GM23338 (cell line): ENCODE results near the gene GFRA1.

Source experiments
- EZH2 ChIP-seq: fragments of 200-600 bp; sonication (generic); IDR thresholded peaks from one replicate; pipeline ENCODE4 v1.8.0; 2017; ENCODE audit warnings: antibody characterized with exemption, mild to moderate bottlenecking, low read depth; ENCODE audit not compliant: unreplicated experiment
- EZH2phosphoT487 ChIP-seq: fragments of 200-600 bp; sonication (generic); IDR thresholded peaks from one replicate; pipeline ENCODE4 v1.8.1; 2018; ENCODE audit warnings: antibody characterized with exemption; ENCODE audit not compliant: unreplicated experiment
- JUNB ChIP-seq: IDR thresholded peaks from one replicate; pipeline ENCODE4 v1.6.1; 2016; ENCODE audit warnings: antibody characterized with exemption; ENCODE audit not compliant: unreplicated experiment
- POLR2AphosphoS5 ChIP-seq: IDR thresholded peaks from 2 replicates; pipeline ENCODE4 v1.6.1; 2016; ENCODE audit warnings: antibody characterized with exemption, low read depth
- STAT1 ChIP-seq: IDR thresholded peaks from one replicate; pipeline ENCODE4 v1.6.1; 2016; ENCODE audit warnings: antibody characterized with exemption; ENCODE audit not compliant: unreplicated experiment
- ZNF114 ChIP-seq: fragments of 250-450 bp; sonication (Bioruptor Pico); IDR thresholded peaks from 2 replicates; pipeline ENCODE4 v1.5.0; 2020; ENCODE audit warnings: mild to moderate bottlenecking, moderate library complexity
- ZNF331 ChIP-seq: fragments of 250-450 bp; sonication (Bioruptor Pico); IDR thresholded peaks from 2 replicates; pipeline ENCODE4 v1.5.0; 2020; ENCODE audit warnings: low read depth, mild to moderate bottlenecking, moderate library complexity
- TF ChIP-seq, protein P1 (sequence below), 2 experiments: fragments of 200-600 bp in 1 of 2; sonication (generic) in 1 of 2; conservative IDR thresholded peaks; 2 replicates each; pipeline versions ENCODE4 v1.5.1 to v1.6.1; 2016 to 2017; ENCODE audit warnings: antibody characterized with exemption in 2 of 2, low read depth in 2 of 2, mild to moderate bottlenecking in 2 of 2, moderate library complexity in 1 of 2
- TF ChIP-seq, protein P2 (sequence below): IDR thresholded peaks from one replicate; pipeline ENCODE4 v1.6.1; 2018; ENCODE audit warnings: antibody characterized with exemption; ENCODE audit not compliant: unreplicated experiment
- TF ChIP-seq, protein P3 (sequence below): IDR thresholded peaks from 2 replicates; pipeline ENCODE4 v1.6.1; 2016; ENCODE audit warnings: antibody characterized with exemption

DNA sequence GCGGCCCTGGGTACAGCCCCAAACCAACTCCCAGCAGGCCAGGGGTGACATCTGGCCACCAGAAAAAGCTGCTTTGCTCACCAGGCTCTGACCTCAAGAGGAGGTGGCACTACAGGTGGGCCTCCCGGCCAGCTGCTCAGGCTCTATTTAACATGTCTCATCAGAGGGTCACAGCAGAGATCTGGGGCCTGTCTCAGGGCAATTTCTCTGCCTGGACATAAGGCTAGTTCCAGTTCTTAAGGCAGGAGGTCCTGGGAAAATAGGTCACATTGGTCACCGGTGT is 88.6 kb downstream of the GFRA1 start:
- TF ChIP-seq, protein P1, sequence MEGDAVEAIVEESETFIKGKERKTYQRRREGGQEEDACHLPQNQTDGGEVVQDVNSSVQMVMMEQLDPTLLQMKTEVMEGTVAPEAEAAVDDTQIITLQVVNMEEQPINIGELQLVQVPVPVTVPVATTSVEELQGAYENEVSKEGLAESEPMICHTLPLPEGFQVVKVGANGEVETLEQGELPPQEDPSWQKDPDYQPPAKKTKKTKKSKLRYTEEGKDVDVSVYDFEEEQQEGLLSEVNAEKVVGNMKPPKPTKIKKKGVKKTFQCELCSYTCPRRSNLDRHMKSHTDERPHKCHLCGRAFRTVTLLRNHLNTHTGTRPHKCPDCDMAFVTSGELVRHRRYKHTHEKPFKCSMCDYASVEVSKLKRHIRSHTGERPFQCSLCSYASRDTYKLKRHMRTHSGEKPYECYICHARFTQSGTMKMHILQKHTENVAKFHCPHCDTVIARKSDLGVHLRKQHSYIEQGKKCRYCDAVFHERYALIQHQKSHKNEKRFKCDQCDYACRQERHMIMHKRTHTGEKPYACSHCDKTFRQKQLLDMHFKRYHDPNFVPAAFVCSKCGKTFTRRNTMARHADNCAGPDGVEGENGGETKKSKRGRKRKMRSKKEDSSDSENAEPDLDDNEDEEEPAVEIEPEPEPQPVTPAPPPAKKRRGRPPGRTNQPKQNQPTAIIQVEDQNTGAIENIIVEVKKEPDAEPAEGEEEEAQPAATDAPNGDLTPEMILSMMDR (conservative IDR thresholded peaks at IDR 0.05; ENCODE audit: low read depth in 2 of 2), result no peak
- TF ChIP-seq POLR2AphosphoS5 (no peak), EZH2phosphoT487 (no peak), EZH2 (no peak), JUNB (no peak), STAT1 (no peak), ZNF114 (CRISPR knock-in tag) (no peak), ZNF331 (CRISPR knock-in tag) (no peak)
- TF ChIP-seq, protein P2, sequence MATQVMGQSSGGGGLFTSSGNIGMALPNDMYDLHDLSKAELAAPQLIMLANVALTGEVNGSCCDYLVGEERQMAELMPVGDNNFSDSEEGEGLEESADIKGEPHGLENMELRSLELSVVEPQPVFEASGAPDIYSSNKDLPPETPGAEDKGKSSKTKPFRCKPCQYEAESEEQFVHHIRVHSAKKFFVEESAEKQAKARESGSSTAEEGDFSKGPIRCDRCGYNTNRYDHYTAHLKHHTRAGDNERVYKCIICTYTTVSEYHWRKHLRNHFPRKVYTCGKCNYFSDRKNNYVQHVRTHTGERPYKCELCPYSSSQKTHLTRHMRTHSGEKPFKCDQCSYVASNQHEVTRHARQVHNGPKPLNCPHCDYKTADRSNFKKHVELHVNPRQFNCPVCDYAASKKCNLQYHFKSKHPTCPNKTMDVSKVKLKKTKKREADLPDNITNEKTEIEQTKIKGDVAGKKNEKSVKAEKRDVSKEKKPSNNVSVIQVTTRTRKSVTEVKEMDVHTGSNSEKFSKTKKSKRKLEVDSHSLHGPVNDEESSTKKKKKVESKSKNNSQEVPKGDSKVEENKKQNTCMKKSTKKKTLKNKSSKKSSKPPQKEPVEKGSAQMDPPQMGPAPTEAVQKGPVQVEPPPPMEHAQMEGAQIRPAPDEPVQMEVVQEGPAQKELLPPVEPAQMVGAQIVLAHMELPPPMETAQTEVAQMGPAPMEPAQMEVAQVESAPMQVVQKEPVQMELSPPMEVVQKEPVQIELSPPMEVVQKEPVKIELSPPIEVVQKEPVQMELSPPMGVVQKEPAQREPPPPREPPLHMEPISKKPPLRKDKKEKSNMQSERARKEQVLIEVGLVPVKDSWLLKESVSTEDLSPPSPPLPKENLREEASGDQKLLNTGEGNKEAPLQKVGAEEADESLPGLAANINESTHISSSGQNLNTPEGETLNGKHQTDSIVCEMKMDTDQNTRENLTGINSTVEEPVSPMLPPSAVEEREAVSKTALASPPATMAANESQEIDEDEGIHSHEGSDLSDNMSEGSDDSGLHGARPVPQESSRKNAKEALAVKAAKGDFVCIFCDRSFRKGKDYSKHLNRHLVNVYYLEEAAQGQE, result no peak
- TF ChIP-seq, protein P3, sequence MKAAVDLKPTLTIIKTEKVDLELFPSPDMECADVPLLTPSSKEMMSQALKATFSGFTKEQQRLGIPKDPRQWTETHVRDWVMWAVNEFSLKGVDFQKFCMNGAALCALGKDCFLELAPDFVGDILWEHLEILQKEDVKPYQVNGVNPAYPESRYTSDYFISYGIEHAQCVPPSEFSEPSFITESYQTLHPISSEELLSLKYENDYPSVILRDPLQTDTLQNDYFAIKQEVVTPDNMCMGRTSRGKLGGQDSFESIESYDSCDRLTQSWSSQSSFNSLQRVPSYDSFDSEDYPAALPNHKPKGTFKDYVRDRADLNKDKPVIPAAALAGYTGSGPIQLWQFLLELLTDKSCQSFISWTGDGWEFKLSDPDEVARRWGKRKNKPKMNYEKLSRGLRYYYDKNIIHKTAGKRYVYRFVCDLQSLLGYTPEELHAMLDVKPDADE, result no peak
